ENCODE results near the gene SIN3B. TPM values are rescaled to one million over a fixed set of nuclear protein-coding genes. Genes with fewer than 3 reads are reported as not detected.

Gene SIN3B
- total RNA-seq, 2 donors from 2014 or later = 36.2 to 41.1 TPM

- Mint-ChIP-seq H3K36me3 (ENCODE audit: low read depth) (peaks cover 92% of the 10 kb centered on the region), H3K27ac (no peak overlapping the region), H3K4me1 (peaks cover 8% of the 10 kb centered on the region), H3K4me3 (no peak overlapping the region), H3K9me3 (no peaks in the 10 kb centered on the region), H3K27me3 (no peaks in the 10 kb centered on the region)
- ATAC-seq (replicated peaks) = no peak
These were observed 12.3 kb downstream of the SIN3B start for GRCh38 chr19:16841391-16841926.

- no peaks in the 10 kb centered on the region for H3K27me3 Mint-ChIP-seq
- no peak overlapping the region for H3K4me3 Mint-ChIP-seq
- H3K27ac Mint-ChIP-seq = no peak overlapping the region
- ATAC-seq (replicated peaks) = no peak
- no peaks in the 10 kb centered on the region for H3K4me1 Mint-ChIP-seq
- no peaks in the 10 kb centered on the region for H3K9me3 Mint-ChIP-seq
- H3K36me3 Mint-ChIP-seq (ENCODE audit: low read depth) = peaks cover 100% of the 10 kb centered on the region
These were observed 17.7 kb downstream of the SIN3B start for GRCh38 chr19:16846901-16847300.

DNA sequence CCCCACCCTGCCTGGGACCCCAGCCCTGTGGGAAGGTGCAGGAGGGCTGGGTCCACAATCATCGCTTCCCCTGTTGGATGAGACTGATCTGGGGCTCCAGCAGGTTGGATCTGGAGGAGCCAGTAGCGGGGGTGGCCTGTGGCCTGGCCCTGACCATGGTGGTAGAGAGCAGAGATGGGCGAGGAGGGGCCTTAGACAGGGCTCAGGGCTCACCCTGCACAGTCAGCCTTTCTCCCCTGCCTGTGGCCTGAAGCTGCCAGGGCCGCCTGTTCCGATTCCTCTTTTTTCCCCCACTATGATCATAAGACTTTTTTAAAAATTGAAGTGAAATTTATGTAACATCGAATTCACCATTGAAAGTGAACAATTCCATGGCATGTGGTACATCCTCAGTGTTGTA is 18.2 kb downstream of the SIN3B start:
- H3K36me3 Mint-ChIP-seq (ENCODE audit: low read depth) = peaks cover 100% of the 10 kb centered on the region
- no peak overlapping the region for H3K27ac Mint-ChIP-seq
- no peaks in the 10 kb centered on the region for H3K9me3 Mint-ChIP-seq
- H3K4me1 Mint-ChIP-seq = no peaks in the 10 kb centered on the region
- H3K27me3 Mint-ChIP-seq = no peaks in the 10 kb centered on the region
- H3K4me3 Mint-ChIP-seq = no peak overlapping the region
- ATAC-seq (replicated peaks) = no peak

DNA sequence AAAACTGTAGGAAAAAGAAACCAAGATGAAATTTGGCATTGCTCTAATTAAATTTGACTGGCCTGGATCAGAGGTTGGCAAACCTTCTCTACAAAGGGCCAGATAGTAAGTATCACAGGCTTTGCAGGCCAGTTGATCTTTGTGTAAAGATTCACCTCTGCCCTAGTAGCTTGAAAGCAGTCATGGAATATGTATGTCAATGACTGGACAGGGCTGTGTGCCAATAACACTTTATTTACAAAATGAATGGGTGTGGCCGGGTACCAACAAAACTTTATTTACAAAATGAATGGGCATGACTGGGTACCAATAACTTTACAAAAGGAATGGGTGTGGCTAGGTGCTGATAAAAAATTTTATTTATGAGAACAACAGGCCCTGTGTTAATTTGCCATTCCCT is 20.0 kb downstream of the SIN3B start:
- H3K27me3 Mint-ChIP-seq = no peaks in the 10 kb centered on the region
- no peaks in the 10 kb centered on the region for H3K4me1 Mint-ChIP-seq
- H3K4me3 Mint-ChIP-seq = no peak overlapping the region
- ATAC-seq (replicated peaks) = no peak
- peaks cover 96% of the 10 kb centered on the region for H3K36me3 Mint-ChIP-seq (ENCODE audit: low read depth)
- no peak overlapping the region for H3K27ac Mint-ChIP-seq
- H3K9me3 Mint-ChIP-seq = no peaks in the 10 kb centered on the region

DNA sequence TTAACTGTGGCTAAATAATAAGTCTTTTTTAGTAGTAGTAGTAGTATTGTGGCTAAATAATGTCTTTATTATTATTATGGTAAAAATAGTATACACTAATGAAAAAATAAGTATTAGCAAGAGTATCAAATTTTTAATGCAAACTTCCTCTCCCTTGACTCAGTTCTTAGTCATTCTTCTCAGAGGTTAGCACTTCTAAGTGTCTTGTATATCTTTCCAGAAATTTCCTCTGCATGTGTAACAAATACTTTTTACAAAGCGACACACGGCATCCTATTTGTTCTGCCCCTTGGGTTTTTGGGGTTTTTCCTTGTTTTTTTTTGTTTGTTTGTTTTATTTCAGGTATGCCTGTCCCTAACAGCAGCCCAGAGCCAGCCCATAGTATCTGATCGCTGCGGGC is 20.9 kb downstream of the SIN3B start:
- Mint-ChIP-seq H3K27ac (no peak overlapping the region), H3K4me1 (no peaks in the 10 kb centered on the region), H3K36me3 (ENCODE audit: low read depth) (peaks cover 96% of the 10 kb centered on the region), H3K9me3 (no peaks in the 10 kb centered on the region), H3K27me3 (no peaks in the 10 kb centered on the region), H3K4me3 (no peak overlapping the region)
- ATAC-seq (replicated peaks) = no peak

DNA sequence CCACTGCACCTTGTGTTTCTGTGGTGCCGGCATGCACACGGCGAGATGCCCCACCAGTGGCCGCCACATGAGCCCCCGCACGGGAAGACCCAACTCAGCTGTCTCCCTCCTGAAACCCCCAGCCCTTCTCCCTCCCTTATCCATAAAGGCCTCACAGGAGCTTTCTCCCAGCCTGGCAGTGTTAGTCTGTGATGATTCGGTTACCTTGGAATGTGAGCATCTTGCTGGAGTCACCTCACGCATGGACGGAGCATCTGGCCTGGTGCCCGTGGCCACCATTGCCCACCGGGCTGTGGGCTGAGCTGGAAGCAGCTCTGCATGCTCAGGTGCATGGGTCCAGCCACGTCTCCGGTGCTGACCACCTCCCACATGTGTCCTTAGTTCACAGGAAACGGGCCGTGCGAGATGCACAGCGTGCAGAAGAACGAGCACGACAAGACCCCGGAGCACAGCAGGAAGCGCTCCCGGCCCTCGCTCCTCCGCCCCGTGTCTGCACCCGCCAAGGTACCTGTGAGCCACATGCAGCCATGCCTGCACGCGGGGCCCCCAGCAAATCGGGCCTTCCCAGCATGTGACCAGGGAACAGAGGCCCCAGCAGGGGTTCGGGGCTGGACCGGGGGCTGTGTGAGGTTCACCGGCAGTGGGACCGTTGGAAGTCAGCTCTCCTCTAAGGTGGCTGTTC is 22.0 kb downstream of the SIN3B start:
- no peaks in the 10 kb centered on the region for H3K9me3 Mint-ChIP-seq
- peaks cover 89% of the 10 kb centered on the region for H3K36me3 Mint-ChIP-seq (ENCODE audit: low read depth)
- H3K4me1 Mint-ChIP-seq = no peaks in the 10 kb centered on the region
- no peak overlapping the region for H3K4me3 Mint-ChIP-seq
- ATAC-seq (replicated peaks) = no peak
- no peaks in the 10 kb centered on the region for H3K27me3 Mint-ChIP-seq
- H3K27ac Mint-ChIP-seq = no peak overlapping the region

- Mint-ChIP-seq H3K36me3 (ENCODE audit: low read depth) (peaks cover 85% of the 10 kb centered on the region), H3K27ac (no peak overlapping the region), H3K27me3 (no peaks in the 10 kb centered on the region), H3K4me3 (no peak overlapping the region), H3K9me3 (no peaks in the 10 kb centered on the region), H3K4me1 (no peaks in the 10 kb centered on the region)
- ATAC-seq (replicated peaks) = no peak
These were observed 23.9 kb downstream of the SIN3B start for GRCh38 chr19:16853066-16853465.

DNA sequence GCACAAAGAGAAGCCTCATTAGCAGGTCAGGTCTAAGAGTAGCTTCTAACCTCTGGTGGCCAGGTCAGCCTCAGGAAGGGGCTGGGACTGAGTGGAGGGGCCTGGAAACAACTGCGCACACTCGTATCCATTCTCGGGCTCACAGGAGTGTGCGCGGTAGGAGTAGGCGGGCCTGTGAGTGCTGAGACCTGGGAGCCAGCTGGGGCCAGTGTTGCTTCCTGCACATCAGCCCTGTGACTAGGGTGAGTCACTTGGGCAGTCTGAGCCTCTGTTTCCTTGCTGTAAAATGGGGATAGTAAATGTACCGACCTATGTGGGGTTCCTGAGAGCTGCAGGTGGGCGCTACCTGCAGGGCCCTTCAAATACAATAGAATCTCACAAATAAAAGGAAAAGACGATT is 26.9 kb downstream of the SIN3B start:
- H3K36me3 Mint-ChIP-seq (ENCODE audit: low read depth) = peaks cover 58% of the 10 kb centered on the region
- H3K4me1 Mint-ChIP-seq = no peaks in the 10 kb centered on the region
- H3K27ac Mint-ChIP-seq = no peak overlapping the region
- no peak overlapping the region for H3K4me3 Mint-ChIP-seq
- no peaks in the 10 kb centered on the region for H3K9me3 Mint-ChIP-seq
- no peak for ATAC-seq (replicated peaks)
- no peaks in the 10 kb centered on the region for H3K27me3 Mint-ChIP-seq

DNA sequence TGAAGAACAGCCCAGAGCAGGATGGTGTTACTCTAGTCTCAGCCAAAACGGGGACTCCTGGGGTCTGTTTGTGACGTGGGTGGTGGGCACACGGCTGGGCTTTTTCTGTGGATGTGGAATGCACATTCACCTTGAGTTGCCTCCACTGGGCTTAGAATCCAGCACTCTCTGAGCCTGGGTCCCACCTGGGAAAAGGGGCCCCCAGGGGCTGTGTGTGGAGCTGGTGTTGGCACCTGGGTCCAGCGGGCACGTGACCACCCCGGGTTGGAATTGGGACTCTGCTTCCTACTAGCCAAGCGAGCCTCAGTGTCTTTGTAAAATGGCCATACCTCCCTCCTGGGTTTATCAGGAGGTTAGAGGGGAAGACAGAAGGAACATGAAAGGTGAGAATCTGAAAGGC is 30.4 kb downstream of the SIN3B start:
- Mint-ChIP-seq H3K27ac (no peak overlapping the region), H3K4me1 (no peaks in the 10 kb centered on the region), H3K9me3 (no peaks in the 10 kb centered on the region), H3K27me3 (no peaks in the 10 kb centered on the region), H3K4me3 (no peak overlapping the region), H3K36me3 (ENCODE audit: low read depth) (peaks cover 53% of the 10 kb centered on the region)
- ATAC-seq (replicated peaks) = no peak

GRCh38 chr19:16860118-16860517 is 30.9 kb downstream of the SIN3B start:
- H3K36me3 Mint-ChIP-seq (ENCODE audit: low read depth) = peaks cover 51% of the 10 kb centered on the region
- no peaks in the 10 kb centered on the region for H3K4me1 Mint-ChIP-seq
- no peak for ATAC-seq (replicated peaks)
- H3K9me3 Mint-ChIP-seq = no peaks in the 10 kb centered on the region
- no peak overlapping the region for H3K4me3 Mint-ChIP-seq
- no peak overlapping the region for H3K27ac Mint-ChIP-seq
- no peaks in the 10 kb centered on the region for H3K27me3 Mint-ChIP-seq

GRCh38 chr19:16861011-16861410 is 31.8 kb downstream of the SIN3B start:
- H3K36me3 Mint-ChIP-seq (ENCODE audit: low read depth) = peaks cover 57% of the 10 kb centered on the region

DNA sequence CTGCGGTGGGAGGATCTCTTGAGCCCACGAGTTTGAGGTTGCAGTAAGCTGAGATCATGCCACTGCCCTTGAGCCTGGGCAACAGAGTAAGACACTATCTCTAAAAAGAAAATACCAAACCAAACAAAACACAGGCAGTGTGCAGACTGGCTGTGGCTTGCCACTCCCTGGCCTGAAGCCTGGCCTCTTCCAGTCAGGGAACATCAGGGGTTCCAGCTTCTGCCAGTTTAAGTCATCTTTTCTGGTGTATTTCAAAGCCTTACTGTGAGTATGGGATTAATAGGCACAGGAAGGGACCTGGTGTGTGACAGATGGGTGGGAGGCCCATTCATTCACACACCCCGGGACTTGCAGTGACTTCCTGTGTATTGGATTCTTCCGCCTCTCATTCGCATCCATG is 32.6 kb downstream of the SIN3B start:
- H3K36me3 Mint-ChIP-seq (ENCODE audit: low read depth) = peaks cover 57% of the 10 kb centered on the region
- no peak overlapping the region for H3K27ac Mint-ChIP-seq
- ATAC-seq (replicated peaks) = no peak
- no peak overlapping the region for H3K4me3 Mint-ChIP-seq
- no peaks in the 10 kb centered on the region for H3K9me3 Mint-ChIP-seq
- no peaks in the 10 kb centered on the region for H3K27me3 Mint-ChIP-seq
- no peaks in the 10 kb centered on the region for H3K4me1 Mint-ChIP-seq

More at GRCh38 chr19:16861011-16861410, 31.8 kb downstream of the SIN3B start:
- Mint-ChIP-seq H3K4me1 (no peaks in the 10 kb centered on the region), H3K9me3 (no peaks in the 10 kb centered on the region), H3K27ac (no peak overlapping the region), H3K27me3 (no peaks in the 10 kb centered on the region), H3K4me3 (no peak overlapping the region)
- ATAC-seq (replicated peaks) = no peak

GRCh38 chr19:16862826-16863415 is 33.7 kb downstream of the SIN3B start:
- ATAC-seq (replicated peaks) = no peak
- H3K4me1 Mint-ChIP-seq = no peaks in the 10 kb centered on the region
- no peaks in the 10 kb centered on the region for H3K27me3 Mint-ChIP-seq
- no peaks in the 10 kb centered on the region for H3K9me3 Mint-ChIP-seq
- peaks cover 60% of the 10 kb centered on the region for H3K36me3 Mint-ChIP-seq (ENCODE audit: low read depth)
- no peak overlapping the region for H3K4me3 Mint-ChIP-seq
- no peak overlapping the region for H3K27ac Mint-ChIP-seq

DNA sequence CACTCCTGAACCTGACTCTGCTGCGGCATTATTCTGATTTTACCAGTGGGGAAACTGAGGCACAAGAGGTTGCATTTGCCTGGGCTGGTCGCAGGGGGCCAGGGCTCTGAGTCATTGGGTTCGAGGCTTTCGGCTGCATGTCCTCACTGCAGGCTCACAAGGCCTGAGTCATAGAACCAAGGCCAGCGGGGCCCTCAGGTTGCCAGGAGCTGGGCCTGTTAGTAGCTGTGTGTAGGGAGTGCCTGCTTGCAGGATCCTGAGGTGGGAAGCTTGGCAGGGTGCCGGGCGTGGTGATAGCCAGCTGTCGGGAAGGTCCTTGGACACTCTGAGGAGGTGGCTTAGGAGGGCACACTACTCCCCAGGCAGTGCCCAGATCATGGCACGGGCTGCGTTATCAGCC is 38.0 kb downstream of the SIN3B start:
- Mint-ChIP-seq H3K9me3 (no peaks in the 10 kb centered on the region), H3K4me3 (no peak overlapping the region), H3K27ac (no peak overlapping the region), H3K36me3 (ENCODE audit: low read depth) (peaks cover 79% of the 10 kb centered on the region), H3K27me3 (no peaks in the 10 kb centered on the region), H3K4me1 (no peaks in the 10 kb centered on the region)
- no peak for ATAC-seq (replicated peaks)

DNA sequence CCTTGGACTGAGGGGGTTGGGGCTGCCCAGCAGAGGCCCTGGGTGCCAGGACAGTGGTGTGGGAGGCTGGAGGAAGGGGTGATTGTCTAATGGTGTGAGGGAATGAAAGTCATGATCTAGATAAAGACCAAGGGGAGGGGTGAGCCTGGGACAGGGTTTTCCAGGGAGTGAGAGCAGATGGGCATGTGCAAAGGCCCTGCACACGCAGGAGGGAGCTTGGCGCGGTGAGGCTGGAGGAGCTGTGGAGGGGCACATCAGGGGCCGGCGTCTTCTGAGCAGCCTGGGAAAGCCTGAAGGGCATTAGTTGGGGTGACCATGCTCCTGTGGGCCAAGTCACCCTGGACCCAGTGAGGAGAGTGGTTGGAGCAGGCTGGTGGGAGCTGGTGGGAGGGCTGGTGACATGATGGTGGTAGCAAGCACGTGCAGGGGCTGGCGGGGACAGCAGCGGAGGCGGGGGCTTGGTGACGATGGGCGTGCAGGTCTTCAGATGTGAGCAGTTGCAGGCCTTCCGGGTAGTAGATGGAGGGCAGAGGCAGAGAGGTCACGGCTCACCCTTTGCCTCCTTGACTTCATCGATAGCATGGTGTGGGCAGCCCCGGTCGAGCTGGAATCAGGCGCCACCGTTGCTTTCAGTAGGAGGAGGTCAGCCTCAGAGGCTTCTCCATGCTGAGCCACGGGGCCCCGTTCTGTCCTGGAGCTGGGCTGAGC is 39.4 kb downstream of the SIN3B start:
- Mint-ChIP-seq H3K36me3 (ENCODE audit: low read depth) (peaks cover 76% of the 10 kb centered on the region), H3K4me1 (no peaks in the 10 kb centered on the region), H3K27me3 (no peaks in the 10 kb centered on the region), H3K27ac (no peak overlapping the region), H3K9me3 (no peaks in the 10 kb centered on the region), H3K4me3 (no peak overlapping the region)
- no peak for ATAC-seq (replicated peaks)

All from activated T-helper 17 cell treated with anti-CD3 and anti-CD28 coated beads, Interleukin-2, amount 50 U/mL, for 72 hours (primary cell).